NCI-H1417 (cell line): ENCODE results near the gene HOXA7.

Experiments used
- DNase-seq, 3 experiments: peaks; one replicate each; lab custom pipeline; 2025; lab: John Stamatoyannopoulos, UW

Gene HOXA7

DNA sequence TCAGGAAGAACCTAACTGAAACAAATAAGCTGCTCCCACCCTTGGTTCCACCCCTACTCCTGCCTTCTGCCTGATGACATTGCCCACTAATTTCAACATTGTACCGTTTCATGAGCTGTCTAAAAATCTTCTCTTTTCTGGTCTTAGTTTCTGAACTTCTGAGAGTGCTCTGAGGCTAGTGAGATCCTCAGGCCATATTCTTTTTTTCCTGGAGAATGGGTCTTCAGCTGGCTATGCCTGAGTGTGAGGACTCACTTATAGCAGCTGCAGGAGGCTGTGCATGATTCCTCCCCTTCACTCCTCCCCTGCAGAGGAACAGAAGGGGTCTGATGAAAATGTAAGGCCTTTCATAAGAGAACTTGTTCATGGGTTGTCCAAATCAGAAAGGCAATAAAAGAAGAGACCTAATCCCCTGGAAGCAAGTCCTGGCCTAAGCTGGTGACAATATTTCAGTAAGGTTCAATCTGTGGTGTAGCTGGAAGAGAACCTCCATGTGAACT, 37.0 kb downstream of the HOXA7 start:
- no peak for DNase-seq

- DNase-seq: no peak
These were observed 37.9 kb downstream of the HOXA7 start for GRCh38 chr7:27118580-27118979.

DNA sequence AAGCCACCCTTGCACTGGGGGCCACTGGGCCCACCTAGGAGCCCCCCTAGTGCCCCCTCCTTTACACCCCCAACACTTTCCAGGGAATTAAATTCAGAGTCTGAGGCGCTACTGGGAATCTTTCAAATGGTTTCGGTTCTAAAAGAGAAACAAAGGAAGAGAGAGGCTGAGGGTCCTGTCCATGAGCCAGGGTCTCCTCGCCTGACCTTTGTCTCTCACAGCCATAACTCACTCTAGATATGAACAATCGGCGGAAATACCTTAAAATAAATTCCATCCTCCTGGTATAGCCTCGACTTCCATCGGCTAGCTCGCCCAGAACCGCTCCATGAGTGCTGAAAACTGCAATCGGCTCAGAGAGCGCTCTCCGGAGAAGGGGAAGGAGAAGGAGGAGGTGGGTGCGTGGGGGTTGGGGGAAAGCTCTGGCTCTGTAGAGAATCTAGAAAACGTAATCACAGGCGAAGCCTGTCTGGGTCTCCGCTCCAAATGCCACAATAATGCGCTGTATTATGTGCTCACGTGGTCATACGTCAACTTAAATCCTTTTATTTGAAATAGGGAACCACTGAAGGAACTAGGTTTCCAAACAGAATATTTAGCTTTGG, 38.5 kb downstream of the HOXA7 start:
- no peak for DNase-seq

- DNase-seq: peak in 1 of 3 experiments; percentile 41
These were observed 39.3 kb downstream of the HOXA7 start for GRCh38 chr7:27116962-27117886.

DNA sequence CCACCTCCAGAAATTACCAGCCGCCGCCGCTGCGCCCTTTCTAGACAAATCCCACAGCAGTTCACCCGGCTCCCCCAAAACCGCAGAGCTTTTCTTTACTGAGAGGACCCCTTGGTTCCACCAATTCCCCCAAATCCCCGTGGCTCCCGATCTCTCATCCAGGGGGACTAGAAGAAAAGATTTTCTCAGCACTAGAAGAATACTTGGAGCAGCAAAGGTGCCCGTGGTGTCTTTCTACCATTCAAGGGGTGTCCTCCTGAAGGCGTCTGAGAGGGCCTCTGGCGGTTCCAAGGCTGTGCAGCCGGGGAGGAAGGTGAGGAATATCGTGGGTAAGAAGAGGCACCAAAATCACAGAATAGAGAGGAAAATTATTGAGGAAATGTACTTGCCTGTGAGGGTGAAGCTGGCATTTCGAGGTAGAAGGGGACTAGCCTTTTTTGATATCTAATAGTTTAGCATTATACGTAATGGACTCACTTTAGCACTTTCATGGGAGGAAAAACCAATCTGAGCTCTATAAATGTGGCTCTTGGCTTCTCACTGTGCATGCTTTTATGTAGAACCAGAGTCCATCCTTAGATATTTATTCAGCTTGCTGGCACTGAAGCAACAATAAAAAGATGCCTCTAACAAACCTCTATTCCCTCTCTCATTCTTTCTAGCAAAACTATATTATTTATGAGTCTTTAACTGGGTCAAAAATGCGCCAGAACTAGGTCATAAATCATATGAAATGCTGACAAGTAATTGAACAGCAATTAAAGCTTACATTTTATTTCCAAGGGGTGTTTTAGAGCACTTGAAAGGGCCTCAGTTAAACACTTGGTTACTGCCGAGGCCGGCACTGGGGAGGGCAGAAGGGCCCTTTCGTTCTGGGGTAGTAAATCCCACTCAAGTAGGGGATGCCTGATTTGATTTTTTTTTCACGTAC, 40.2 kb downstream of the HOXA7 start:
- peak; percentile 63 to 95 (median 74) for DNase-seq

GRCh38 chr7:27115221-27116026, 41.1 kb downstream of the HOXA7 start:
- DNase-seq: peak in 1 of 3 experiments; percentile 24

- DNase-seq: no peak
These were observed 41.6 kb downstream of the HOXA7 start for GRCh38 chr7:27114881-27115220.

- peak; percentile 32 to 72 (median 55) for DNase-seq
These were observed 42.3 kb downstream of the HOXA7 start for GRCh38 chr7:27113991-27114769.

GRCh38 chr7:27112955-27113949, 43.2 kb downstream of the HOXA7 start:
- peak; percentile 47 to 72 (median 58) for DNase-seq

DNA sequence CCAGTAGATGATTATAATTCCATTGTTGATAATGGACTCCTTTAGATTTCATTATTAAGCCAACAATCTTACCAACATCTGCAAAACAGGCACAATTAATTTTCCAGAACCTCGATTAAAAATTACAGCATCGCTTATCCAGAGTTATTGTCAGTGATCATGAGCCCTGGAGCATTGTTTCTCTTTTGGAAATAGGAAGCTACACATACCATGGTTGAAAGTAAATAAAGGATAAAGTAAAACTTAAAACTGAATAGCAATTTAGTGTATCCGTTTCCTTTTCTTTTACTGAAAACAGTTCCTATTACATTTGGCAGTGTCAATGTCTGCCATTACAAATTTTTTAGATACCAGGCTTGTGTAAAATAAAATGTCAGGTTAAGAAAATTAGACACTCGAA, 44.1 kb downstream of the HOXA7 start:
- DNase-seq: no peak

- peak in 1 of 3 experiments; percentile 43 for DNase-seq
These were observed 44.7 kb downstream of the HOXA7 start for GRCh38 chr7:27111751-27112277.

GRCh38 chr7:27111042-27111750, 45.3 kb downstream of the HOXA7 start:
- no peak for DNase-seq

DNA sequence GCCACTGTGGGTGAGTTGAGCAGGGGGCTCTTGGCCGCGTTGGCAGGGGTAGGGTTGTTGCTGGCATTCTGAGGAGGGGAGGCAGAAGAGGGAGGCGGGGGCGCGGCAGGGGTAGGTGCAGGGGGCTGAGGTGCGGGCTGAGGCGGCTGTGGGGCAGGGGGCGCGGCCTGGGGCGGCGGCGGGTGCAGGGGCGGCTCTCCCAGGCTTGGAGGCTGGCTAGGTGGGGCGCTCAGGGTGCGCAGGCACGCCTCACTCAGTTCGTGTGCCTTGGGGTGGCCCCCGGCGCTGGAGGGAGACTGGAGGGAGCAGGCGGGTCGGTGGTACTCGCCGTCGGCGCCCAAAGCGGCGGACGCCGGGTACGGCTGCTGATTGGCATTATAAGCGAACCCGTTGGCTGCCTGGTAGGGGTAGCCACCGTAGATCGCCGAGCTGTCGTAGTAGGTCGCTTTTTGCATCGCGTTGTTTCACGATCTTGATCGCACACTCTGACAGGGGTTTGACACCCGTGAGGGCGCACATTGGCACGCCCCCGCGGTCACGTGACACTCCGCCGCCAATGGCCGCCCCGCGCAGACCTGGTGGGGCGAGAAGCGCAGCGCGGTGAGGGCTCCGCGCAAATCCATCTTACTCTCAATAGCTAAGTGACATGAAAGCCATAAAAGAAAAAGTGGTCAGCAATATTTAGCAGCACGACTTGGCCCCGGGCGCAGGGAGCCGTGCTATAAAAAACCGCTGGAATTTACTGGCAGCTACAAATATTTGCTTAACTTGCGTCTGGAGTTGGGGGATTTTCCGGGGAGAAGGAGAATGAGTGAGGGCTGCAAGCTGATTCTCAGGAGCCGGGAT, 46.1 kb downstream of the HOXA7 start:
- DNase-seq: no peak

GRCh38 chr7:27109466-27110185, 46.8 kb downstream of the HOXA7 start:
- no peak for DNase-seq

DNA sequence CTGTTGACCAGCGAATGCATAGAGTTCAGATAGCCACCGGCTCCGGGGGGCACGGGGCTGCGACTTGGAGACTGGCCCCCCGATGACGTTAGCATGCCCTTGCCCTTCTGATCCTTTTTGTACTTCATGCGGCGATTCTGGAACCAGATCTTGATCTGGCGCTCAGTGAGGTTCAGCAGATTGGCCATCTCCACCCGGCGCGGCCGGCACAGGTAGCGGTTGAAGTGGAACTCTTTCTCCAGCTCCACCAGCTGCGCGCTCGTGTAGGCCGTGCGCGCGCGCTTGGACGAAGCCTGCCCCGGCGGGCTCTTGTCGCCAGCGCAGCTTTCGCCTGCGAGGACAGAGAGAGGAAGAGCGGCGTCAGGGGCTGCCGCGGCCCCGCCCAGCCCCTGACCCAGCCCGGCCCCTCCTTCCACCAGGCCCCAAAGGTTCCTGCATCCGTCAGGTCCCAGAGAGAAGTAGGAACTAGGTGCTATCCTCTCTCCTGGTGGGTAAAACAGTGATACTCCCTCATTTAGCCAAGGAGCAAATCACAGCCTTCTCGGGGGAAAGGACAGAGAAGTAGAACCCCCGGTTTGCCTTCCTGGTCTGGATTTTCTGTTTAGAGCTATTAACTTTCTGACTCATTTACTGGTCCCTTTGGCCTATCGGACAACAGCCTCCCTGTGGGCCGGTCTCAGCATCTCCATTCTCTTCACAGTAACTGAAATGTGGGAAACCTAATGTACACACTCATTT, 47.9 kb downstream of the HOXA7 start:
- no peak for DNase-seq
